Measurements from ENCODE around the gene RNF220. TPM values are rescaled to one million over a fixed set of nuclear protein-coding genes. Genes with fewer than 3 reads are reported as not detected.
A peak's percentile ranks its signal among the peaks of the same experiment; 100 is the strongest.

RNF220 gene
- total and polyA plus RNA-seq, 9 of the 15 experiments (the other 6 are each of a cell fraction or from before 2014, with no cell fraction given), result 5.1 to 117 (median 66.9) TPM

DNA sequence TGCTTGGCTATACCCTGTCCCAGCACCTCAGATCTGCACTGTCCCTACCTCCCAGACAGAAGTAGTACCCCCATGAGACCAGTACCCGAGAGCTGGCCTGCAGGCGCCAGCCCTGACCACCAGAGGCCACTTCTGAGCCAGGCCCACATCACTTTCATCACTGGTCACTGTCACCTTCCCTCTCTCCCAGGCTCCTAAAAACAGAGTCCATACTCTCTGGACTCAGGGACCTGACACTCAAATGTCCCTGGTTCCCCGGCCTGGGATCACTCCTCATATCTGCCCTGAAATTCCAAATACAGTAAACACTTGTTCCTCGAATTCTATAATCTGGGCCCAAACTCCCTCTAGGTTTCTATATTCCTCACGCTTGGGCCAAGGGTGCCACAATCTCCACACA, 250.6 kb downstream of the RNF220 start:
- WGBS (ENCODE audit: insufficient coverage, low coverage, missing lambda C conversion rate), result 24% methylated on average over 5 of the region's 5 CpGs
- H3K27ac ChIP-seq (ENCODE audit: extremely low read depth, low read depth, low read length), result no peak overlapping the region
- DNase-seq (ENCODE audit: extremely low read depth in 1 of 4, low spot score in 3 of 4) (peak; percentile 54 to 67 (median 62)), FAIRE-seq (peak; percentile 82), ATAC-seq (peak; percentile 83)
- POLR2A ChIA-PET, result interaction anchor here (0.6 to 2.1 kb wide), 3 partner anchors 12 to 251 kb away, joined by 3 to 6 read pairs (median 3); no protein-coding TSS in a partner anchor
- peaks cover 10% of the 10 kb centered on the region; the same call in 1 of the 2 replicates for H4K20me1 ChIP-seq (replicated peaks; ENCODE audit: control insufficient read depth, insufficient read depth, low read length)
- peaks cover 0 to 14% of the 10 kb centered on the region in 2 experiments; a peak in 1 of 5 replicates for H3K4me1 ChIP-seq (replicated peaks in 1 of 2; ENCODE audit: control insufficient read depth in 2 of 2, insufficient read depth in 2 of 2, low read length in 2 of 2)
- CTCF ChIA-PET (ENCODE audit: low intra/inter-chr PET ratio), result interaction anchor here (0.6 to 1.4 kb wide), 2 partner anchors 21 to 438 kb away, joined by 3 to 4 read pairs; no protein-coding TSS in a partner anchor
- no TSS peak for BruUV-seq (replicated peaks)
- H3K9ac ChIP-seq (ENCODE audit: insufficient read depth in 1 of 2, low read depth in 2 of 2, low read length in 2 of 2), result no peak overlapping the region
- H3K36me3 ChIP-seq (ENCODE audit: control insufficient read depth, insufficient read depth, low read length), result peaks cover 9% of the 10 kb centered on the region; the same call in 2 of the 3 replicates
- H3K4me3 ChIP-seq, result no peak overlapping the region
- no peak overlapping the region for H2AFZ ChIP-seq (ENCODE audit: low read depth, low read length)
- no peaks in the 10 kb centered on the region for H3K79me2 ChIP-seq (ENCODE audit: control insufficient read depth, insufficient read depth, low read length)
- no peaks in the 10 kb centered on the region for H3K9me1 ChIP-seq (ENCODE audit: control insufficient read depth, insufficient read depth, low read length)
- H3K9me3 ChIP-seq (replicated peaks; ENCODE audit: control insufficient read depth, insufficient read depth, low read depth, low read length), result no peaks in the 10 kb centered on the region
- intact Hi-C loops (cut with micrococcal nuclease), result loop anchor here (5.0 to 10.0 kb wide), 2 partner anchors 52 to 441 kb away; partner anchors contain the start of gene DMAP1
- H3K4me2 ChIP-seq (ENCODE audit: insufficient read depth, low read length), result no peak overlapping the region
- in situ Hi-C loops (cut with MboI), result no loop called here
- H3K27me3 ChIP-seq (ENCODE audit: control insufficient read depth in 2 of 2, insufficient read depth in 2 of 2, low read length in 2 of 2), result peaks cover 0 to 8% of the 10 kb centered on the region in 2 experiments; a peak in 1 of 5 replicates
- TF ChIP-seq ZNF121 (CRISPR knock-in tag; conservative IDR thresholded peaks at IDR 0.05) (no peak), SAFB2 (IDR thresholded peaks at IDR 0.05; ENCODE audit: borderline replicate concordance, low read depth, low read length, severe bottlenecking) (no peak), YBX1 (IDR thresholded peaks at IDR 0.05) (no peak), SMC3 (conservative IDR thresholded peaks at IDR 0.05; ENCODE audit: insufficient read depth, low read depth, low read length) (peak; percentile 46; the same call in 1 of the 2 replicates), ZNF174 (CRISPR knock-in tag; IDR thresholded peaks at IDR 0.05) (no peak), NELFE (IDR thresholded peaks at IDR 0.05; ENCODE audit: insufficient read depth, insufficient read length) (no peak), RAD21 (CRISPR knock-in tag; conservative IDR thresholded peaks at IDR 0.05 in 1 of 2, IDR thresholded peaks at IDR 0.05 in 1 of 2) (peak; percentile 47 to 74)
- TF ChIP-seq, protein P1, sequence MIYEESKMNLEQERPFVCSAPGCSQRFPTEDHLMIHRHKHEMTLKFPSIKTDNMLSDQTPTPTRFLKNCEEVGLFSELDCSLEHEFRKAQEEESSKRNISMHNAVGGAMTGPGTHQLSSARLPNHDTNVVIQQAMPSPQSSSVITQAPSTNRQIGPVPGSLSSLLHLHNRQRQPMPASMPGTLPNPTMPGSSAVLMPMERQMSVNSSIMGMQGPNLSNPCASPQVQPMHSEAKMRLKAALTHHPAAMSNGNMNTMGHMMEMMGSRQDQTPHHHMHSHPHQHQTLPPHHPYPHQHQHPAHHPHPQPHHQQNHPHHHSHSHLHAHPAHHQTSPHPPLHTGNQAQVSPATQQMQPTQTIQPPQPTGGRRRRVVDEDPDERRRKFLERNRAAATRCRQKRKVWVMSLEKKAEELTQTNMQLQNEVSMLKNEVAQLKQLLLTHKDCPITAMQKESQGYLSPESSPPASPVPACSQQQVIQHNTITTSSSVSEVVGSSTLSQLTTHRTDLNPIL (CRISPR knock-in tag; IDR thresholded peaks at IDR 0.05), result no peak
- TF ChIP-seq, protein P2, sequence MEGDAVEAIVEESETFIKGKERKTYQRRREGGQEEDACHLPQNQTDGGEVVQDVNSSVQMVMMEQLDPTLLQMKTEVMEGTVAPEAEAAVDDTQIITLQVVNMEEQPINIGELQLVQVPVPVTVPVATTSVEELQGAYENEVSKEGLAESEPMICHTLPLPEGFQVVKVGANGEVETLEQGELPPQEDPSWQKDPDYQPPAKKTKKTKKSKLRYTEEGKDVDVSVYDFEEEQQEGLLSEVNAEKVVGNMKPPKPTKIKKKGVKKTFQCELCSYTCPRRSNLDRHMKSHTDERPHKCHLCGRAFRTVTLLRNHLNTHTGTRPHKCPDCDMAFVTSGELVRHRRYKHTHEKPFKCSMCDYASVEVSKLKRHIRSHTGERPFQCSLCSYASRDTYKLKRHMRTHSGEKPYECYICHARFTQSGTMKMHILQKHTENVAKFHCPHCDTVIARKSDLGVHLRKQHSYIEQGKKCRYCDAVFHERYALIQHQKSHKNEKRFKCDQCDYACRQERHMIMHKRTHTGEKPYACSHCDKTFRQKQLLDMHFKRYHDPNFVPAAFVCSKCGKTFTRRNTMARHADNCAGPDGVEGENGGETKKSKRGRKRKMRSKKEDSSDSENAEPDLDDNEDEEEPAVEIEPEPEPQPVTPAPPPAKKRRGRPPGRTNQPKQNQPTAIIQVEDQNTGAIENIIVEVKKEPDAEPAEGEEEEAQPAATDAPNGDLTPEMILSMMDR (IDR thresholded peaks at IDR 0.05 in 2 of 3, conservative IDR thresholded peaks at IDR 0.05 in 1 of 3; ENCODE audit: insufficient read depth in 2 of 3, low read depth in 1 of 3, low read length in 3 of 3), result peak; percentile 88 to 94 (median 89)
- TF ChIP-seq, protein P3, sequence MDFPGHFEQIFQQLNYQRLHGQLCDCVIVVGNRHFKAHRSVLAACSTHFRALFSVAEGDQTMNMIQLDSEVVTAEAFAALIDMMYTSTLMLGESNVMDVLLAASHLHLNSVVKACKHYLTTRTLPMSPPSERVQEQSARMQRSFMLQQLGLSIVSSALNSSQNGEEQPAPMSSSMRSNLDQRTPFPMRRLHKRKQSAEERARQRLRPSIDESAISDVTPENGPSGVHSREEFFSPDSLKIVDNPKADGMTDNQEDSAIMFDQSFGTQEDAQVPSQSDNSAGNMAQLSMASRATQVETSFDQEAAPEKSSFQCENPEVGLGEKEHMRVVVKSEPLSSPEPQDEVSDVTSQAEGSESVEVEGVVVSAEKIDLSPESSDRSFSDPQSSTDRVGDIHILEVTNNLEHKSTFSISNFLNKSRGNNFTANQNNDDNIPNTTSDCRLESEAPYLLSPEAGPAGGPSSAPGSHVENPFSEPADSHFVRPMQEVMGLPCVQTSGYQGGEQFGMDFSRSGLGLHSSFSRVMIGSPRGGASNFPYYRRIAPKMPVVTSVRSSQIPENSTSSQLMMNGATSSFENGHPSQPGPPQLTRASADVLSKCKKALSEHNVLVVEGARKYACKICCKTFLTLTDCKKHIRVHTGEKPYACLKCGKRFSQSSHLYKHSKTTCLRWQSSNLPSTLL (IDR thresholded peaks at IDR 0.05), result no peak

All from K562 (cell line).